K562 (cell line): Measurements from ENCODE around the gene SCTR. TPM values are rescaled to one million over a fixed set of nuclear protein-coding genes. Genes with fewer than 3 reads are reported as not detected.

Source experiments
- ATAC-seq: fragments of 200-7000 bp; cut with Tn5 transposase; 3 replicates; pipeline ENCODE4 v1.9.1; 2020; ENCODE audit warnings: moderate library complexity
- BruUV-seq: library from RNA; stranded (reverse); fragments of 400-500 nt; replicated peaks from 2 replicates; lab custom pipeline; 2021; lab: Mats Ljungman, UMichigan
- CTCF ChIA-PET: fragments of 300-600 bp; formaldehyde crosslinking; extraction: SDS; loops from one replicate; lab custom pipeline; 2021; ENCODE audit warnings: low intra/inter-chr PET ratio; lab: Yijun Ruan, JAX
- POLR2A ChIA-PET: fragments of 300-600, 350-650 bp; sonication (Branson Sonifier 250); formaldehyde crosslinking; extraction: SDS; loops from one replicate; lab custom pipeline; 2021; ENCODE audit warnings: antibody characterized with exemption, inconsistent platforms; lab: Yijun Ruan, JAX
- DNase-seq, 4 experiments: peaks; one replicate each; pipeline versions ENCODE4 v3.0.0 to v3.0.0-alpha.2; 2011 to 2018; ENCODE audit warnings: low spot score in 3 of 4, mixed read lengths in 3 of 4; ENCODE audit errors: extremely low read depth in 1 of 4
- FAIRE-seq: peaks from 2 replicates; lab custom pipeline; 2011; peaks lifted over from hg19 to GRCh38; lab: Jason Lieb, UNC
- H2AFZ ChIP-seq: 2 replicates; pipeline ENCODE4 v1.6.0; 2011; ENCODE audit warnings: low read depth, low read length, control low read depth, inconsistent platforms
- H3K27ac ChIP-seq: fragments of 200-600 bp; 3 replicates; pipeline ENCODE4 v1.8.0; 2011; ENCODE audit warnings: low read depth, mild to moderate bottlenecking, control low read depth, inconsistent platforms, low read length, moderate library complexity, mixed read lengths; ENCODE audit errors: extremely low read depth
- H3K27me3 ChIP-seq, 2 experiments: fragments of 300-600 bp in 1 of 2; 2 replicates in 1 of 2; 3 replicates in 1 of 2; pipeline versions ENCODE4 v1.6.0 to v1.8.0; 2011; ENCODE audit warnings: inconsistent platforms in 2 of 2, low read length in 2 of 2, mild to moderate bottlenecking in 1 of 2, mixed read lengths in 1 of 2, moderate library complexity in 1 of 2; ENCODE audit not compliant: control insufficient read depth in 2 of 2, insufficient read depth in 2 of 2
- H3K36me3 ChIP-seq: fragments of 300-600 bp; 3 replicates; pipeline ENCODE4 v1.8.0; 2011; ENCODE audit warnings: mild to moderate bottlenecking, low read length, inconsistent platforms; ENCODE audit not compliant: control insufficient read depth, insufficient read depth
- H3K4me1 ChIP-seq, 2 experiments: fragments of 200-600 bp in 1 of 2; replicated peaks in 1 of 2; 2 replicates in 1 of 2; 3 replicates in 1 of 2; pipeline versions ENCODE4 v1.5.1 to v1.8.0; 2011; ENCODE audit warnings: inconsistent platforms in 2 of 2, low read length in 2 of 2, mild to moderate bottlenecking in 1 of 2, mixed read lengths in 1 of 2, moderate library complexity in 1 of 2; ENCODE audit not compliant: control insufficient read depth in 2 of 2, insufficient read depth in 2 of 2
- H3K4me2 ChIP-seq: 2 replicates; pipeline ENCODE4 v1.6.1; 2011; ENCODE audit warnings: low read length, control low read depth, inconsistent platforms, mixed read lengths; ENCODE audit not compliant: insufficient read depth
- H3K4me3 ChIP-seq: fragments of 200-600 bp; sonication (generic), shearing (Covaris generic); 2 replicates; pipeline ENCODE4 v1.5.1; 2016; ENCODE audit warnings: control low read depth, inconsistent platforms
- H3K79me2 ChIP-seq: fragments of 200-600 bp; 3 replicates; pipeline ENCODE4 v1.8.0; 2011; ENCODE audit warnings: low read length, inconsistent platforms; ENCODE audit not compliant: control insufficient read depth, insufficient read depth
- H3K9ac ChIP-seq, 2 experiments: 2 replicates each; pipeline versions ENCODE4 v1.6.0 to v1.6.1; 2011; ENCODE audit warnings: low read depth in 2 of 2, low read length in 2 of 2, control low read depth in 1 of 2, inconsistent platforms in 1 of 2, mild to moderate bottlenecking in 1 of 2, mixed read lengths in 1 of 2; ENCODE audit not compliant: insufficient read depth in 1 of 2
- H3K9me1 ChIP-seq: one replicate; pipeline ENCODE4 v1.6.0; 2011; ENCODE audit warnings: inconsistent platforms, mild to moderate bottlenecking, low read length, moderate library complexity; ENCODE audit not compliant: control insufficient read depth, insufficient read depth
- H3K9me3 ChIP-seq: replicated peaks from 2 replicates; pipeline ENCODE4 v1.5.1; 2011; ENCODE audit warnings: low read depth, low read length, inconsistent platforms; ENCODE audit not compliant: control insufficient read depth, insufficient read depth
- H4K20me1 ChIP-seq: replicated peaks from 2 replicates; pipeline ENCODE4 v1.6.1; 2011; ENCODE audit warnings: low read length, inconsistent platforms, mixed read lengths; ENCODE audit not compliant: control insufficient read depth, insufficient read depth
- SIRT6 ChIP-seq: IDR thresholded peaks from one replicate; pipeline ENCODE4 v1.6.1; 2012; ENCODE audit warnings: low read depth, mild to moderate bottlenecking, control low read depth, inconsistent platforms, low read length, moderate library complexity
- SPI1 ChIP-seq: IDR thresholded peaks from 2 replicates; pipeline ENCODE4 v1.6.1; 2011; ENCODE audit warnings: low read depth, low read length, control low read depth, borderline replicate concordance
- WGBS: fragments of 100-300 bp; shearing (Covaris generic); methylation state at CpG from one replicate; pipeline ENCODE4 v1.1.6; 2016; ENCODE audit warnings: low coverage, mixed read lengths; ENCODE audit not compliant: insufficient coverage; ENCODE audit errors: missing lambda C conversion rate; 5-methylcytosine and 5-hydroxymethylcytosine counted together
- in situ Hi-C: fragments of 300-500 bp; cut with MboI; formaldehyde crosslinking; loops from 4 replicates; pipeline ENCODE4 v1.15.0; 2018; ENCODE audit warnings: inconsistent platforms, mixed read lengths
- intact Hi-C: fragments of 100-400 bp; cut with micrococcal nuclease; formaldehyde crosslinking; loops from 2 replicates; pipeline ENCODE4 v1.14.2; 2022
- polyA plus RNA-seq, 8 experiments: library from polyadenylated mRNA; depleted of rRNA in 4 of 8; stranded (reverse) in 5 of 8; unstranded in 3 of 8; fragments of >200 nt; fragmentation: Nextera tagmentation in 2 of 8; fragmentation: Illumina TruSeq in 1 of 8; extraction: Ambion mirVana in 2 of 8; extraction: Trizol in 1 of 8; gene quantifications; 2 replicates each; pipeline versions ENCODE4 v1.2.1 to v1.2.3, GENCODE V29; 2011 to 2014; ENCODE audit warnings: inconsistent platforms in 1 of 8, missing spikeins in 1 of 8
- total RNA-seq, 7 experiments: library from RNA; depleted of rRNA in 6 of 7; stranded (reverse); fragments of >200 nt in 6 of 7; fragmentation: Illumina TruSeq in 2 of 7; extraction: Trizol in 2 of 7; gene quantifications; 2 replicates each; pipeline versions ENCODE4 v1.2.1 to v1.2.3, GENCODE V29; 2011 to 2021; ENCODE audit warnings: low replicate concordance in 1 of 7
- TF ChIP-seq, protein P1 (sequence below), 2 experiments: fragments of 450-650 bp in 1 of 2; sonication (generic) in 1 of 2; formaldehyde crosslinking in 1 of 2; IDR thresholded peaks; 2 replicates each; pipeline versions ENCODE4 v1.7.1 to v1.9.0; 2016 to 2022; ENCODE audit warnings: inconsistent platforms in 1 of 2, mild to moderate bottlenecking in 1 of 2, missing genetic modification reagents in 1 of 2

Gene SCTR
- total and polyA plus RNA-seq, 9 of the 15 experiments (the other 6 are each of a cell fraction or from before 2014, with no cell fraction given) = not detected

DNA sequence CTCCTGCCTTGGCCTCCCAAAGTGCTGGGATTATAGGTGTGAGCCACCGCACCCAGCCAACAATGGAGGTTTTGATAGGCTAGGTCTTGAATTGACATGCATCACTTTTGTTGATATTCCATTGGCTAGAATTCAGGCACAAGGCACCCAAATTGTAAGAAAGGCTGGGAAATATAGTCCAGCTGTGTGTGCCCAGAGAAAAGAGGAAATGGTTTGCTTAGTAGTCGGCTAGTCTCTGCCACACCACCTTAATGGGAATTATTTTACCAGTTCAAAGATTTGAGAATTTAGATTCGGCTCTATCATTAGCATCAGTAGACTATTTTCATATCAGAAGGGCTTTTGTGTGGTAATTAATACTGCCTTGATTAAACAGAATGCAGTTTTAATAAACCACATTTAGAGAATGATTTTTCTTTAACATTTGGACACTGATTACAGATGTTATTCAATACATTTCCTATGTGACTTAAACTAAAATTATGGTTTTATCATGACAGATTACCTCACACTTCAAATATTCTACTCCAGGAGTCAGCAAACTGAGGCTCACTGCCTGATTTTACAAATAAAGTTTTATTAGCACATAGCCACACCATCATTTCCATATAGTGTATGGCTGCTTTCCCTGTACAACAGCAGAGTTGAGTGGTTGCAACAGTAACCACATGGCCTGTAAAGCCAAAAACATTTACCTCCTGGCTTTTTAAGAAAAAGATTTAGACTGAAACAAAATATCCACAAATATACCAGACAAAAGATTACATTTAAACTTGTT is 130.1 kb downstream of the SCTR start:
- WGBS = 30% methylated on average over 3 of the region's 3 CpGs
- Histone ChIP-seq H3K27me3 (peaks cover 13 to 25% of the 10 kb centered on the region in 2 experiments), H3K4me2 (no peak overlapping the region), H3K79me2 (no peaks in the 10 kb centered on the region), H3K4me1 (no peaks in the 10 kb centered on the region; a peak in 3 of 5 replicates), H3K4me3 (no peak overlapping the region), H2AFZ (no peak overlapping the region), H3K9me1 (no peaks in the 10 kb centered on the region), H3K36me3 (no peaks in the 10 kb centered on the region), H4K20me1 (no peaks in the 10 kb centered on the region), H3K27ac (no peak overlapping the region), H3K9ac (no peak overlapping the region), H3K9me3 (no peaks in the 10 kb centered on the region)
- CTCF ChIA-PET = no interaction called here
- DNase-seq (no peak), ATAC-seq (no peak), FAIRE-seq (no peak)
- no TSS peak for BruUV-seq
- in situ Hi-C loops = no loop called here
- POLR2A ChIA-PET = interaction anchor here (1.0 kb wide), 1 partner anchor 10 kb away, joined by 3 read pairs; no protein-coding TSS in a partner anchor
- TF ChIP-seq SIRT6 = no peak
- TF ChIP-seq, protein P1, sequence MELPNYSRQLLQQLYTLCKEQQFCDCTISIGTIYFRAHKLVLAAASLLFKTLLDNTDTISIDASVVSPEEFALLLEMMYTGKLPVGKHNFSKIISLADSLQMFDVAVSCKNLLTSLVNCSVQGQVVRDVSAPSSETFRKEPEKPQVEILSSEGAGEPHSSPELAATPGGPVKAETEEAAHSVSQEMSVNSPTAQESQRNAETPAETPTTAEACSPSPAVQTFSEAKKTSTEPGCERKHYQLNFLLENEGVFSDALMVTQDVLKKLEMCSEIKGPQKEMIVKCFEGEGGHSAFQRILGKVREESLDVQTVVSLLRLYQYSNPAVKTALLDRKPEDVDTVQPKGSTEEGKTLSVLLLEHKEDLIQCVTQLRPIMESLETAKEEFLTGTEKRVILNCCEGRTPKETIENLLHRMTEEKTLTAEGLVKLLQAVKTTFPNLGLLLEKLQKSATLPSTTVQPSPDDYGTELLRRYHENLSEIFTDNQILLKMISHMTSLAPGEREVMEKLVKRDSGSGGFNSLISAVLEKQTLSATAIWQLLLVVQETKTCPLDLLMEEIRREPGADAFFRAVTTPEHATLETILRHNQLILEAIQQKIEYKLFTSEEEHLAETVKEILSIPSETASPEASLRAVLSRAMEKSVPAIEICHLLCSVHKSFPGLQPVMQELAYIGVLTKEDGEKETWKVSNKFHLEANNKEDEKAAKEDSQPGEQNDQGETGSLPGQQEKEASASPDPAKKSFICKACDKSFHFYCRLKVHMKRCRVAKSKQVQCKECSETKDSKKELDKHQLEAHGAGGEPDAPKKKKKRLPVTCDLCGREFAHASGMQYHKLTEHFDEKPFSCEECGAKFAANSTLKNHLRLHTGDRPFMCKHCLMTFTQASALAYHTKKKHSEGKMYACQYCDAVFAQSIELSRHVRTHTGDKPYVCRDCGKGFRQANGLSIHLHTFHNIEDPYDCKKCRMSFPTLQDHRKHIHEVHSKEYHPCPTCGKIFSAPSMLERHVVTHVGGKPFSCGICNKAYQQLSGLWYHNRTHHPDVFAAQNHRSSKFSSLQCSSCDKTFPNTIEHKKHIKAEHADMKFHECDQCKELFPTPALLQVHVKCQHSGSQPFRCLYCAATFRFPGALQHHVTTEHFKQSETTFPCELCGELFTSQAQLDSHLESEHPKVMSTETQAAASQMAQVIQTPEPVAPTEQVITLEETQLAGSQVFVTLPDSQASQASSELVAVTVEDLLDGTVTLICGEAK (IDR thresholded peaks at IDR 0.05) = peak; percentile 91
- TF ChIP-seq, protein P1 (CRISPR knock-in tag; IDR thresholded peaks at IDR 0.05) = peak; percentile 58; the same call in 1 of the 2 replicates
- peak; percentile 65 for TF ChIP-seq SPI1
- intact Hi-C loops = no loop called here
